Activated CD8-positive, alpha-beta memory T cell treated with anti-CD3 and anti-CD28 coated beads, Interleukin-2, amount 10 ng/mL, durations not matched to agents 7 days and 5 days (primary cell): ENCODE data around the gene ACO1. TPM values are rescaled to one million over a fixed set of nuclear protein-coding genes. Genes with fewer than 3 reads are reported as not detected.

Experiments
- ATAC-seq: fragments of 150-1000 bp; cut with Tn5 transposase; one replicate; pipeline ENCODE4 v1.10.0; 2021; ENCODE audit warnings: moderate library complexity
- CTCF ChIA-PET: fragments of 350-600 bp; sonication (Branson Sonifier 250); formaldehyde crosslinking; loops from one replicate; lab custom pipeline; 2021; ENCODE audit warnings: antibody characterized with exemption; lab: Charles Lee
- DNase-seq: peaks from one replicate; pipeline ENCODE4 v3.0.0-alpha.2; 2020
- H3K27ac Mint-ChIP-seq: one replicate; pipeline ENCODE4 v1.8.0; 2021; ENCODE audit warnings: mild to moderate bottlenecking, mixed read lengths
- H3K27me3 Mint-ChIP-seq: one replicate; pipeline ENCODE4 v1.8.0; 2021; ENCODE audit warnings: mixed read lengths
- H3K36me3 Mint-ChIP-seq: one replicate; pipeline ENCODE4 v1.8.0; 2021; ENCODE audit warnings: mild to moderate bottlenecking, mixed read lengths
- H3K4me1 Mint-ChIP-seq: one replicate; pipeline ENCODE4 v1.8.0; 2021; ENCODE audit warnings: mixed read lengths
- H3K4me3 Mint-ChIP-seq: one replicate; pipeline ENCODE4 v1.8.0; 2021; ENCODE audit warnings: mild to moderate bottlenecking, moderate library complexity, mixed read lengths
- H3K9me3 Mint-ChIP-seq: one replicate; pipeline ENCODE4 v1.8.0; 2022; ENCODE audit warnings: low read depth, mixed read lengths
- total RNA-seq, 2 experiments: library from RNA; stranded (reverse); gene quantifications; one replicate each; pipeline ENCODE4 v1.2.3, GENCODE V29; 2021

Gene ACO1
- total RNA-seq, 2 experiments from 2014 or later: 7.0 to 9.9 TPM

GRCh38 chr9:32360983-32361673 is 23.3 kb upstream of the ACO1 start:
- ATAC-seq: peak; percentile 47
- Mint-ChIP-seq H3K4me1 (no peaks in the 10 kb centered on the region), H3K4me3 (no peak overlapping the region), H3K27me3 (peaks cover 17% of the 10 kb centered on the region), H3K36me3 (no peaks in the 10 kb centered on the region), H3K9me3 (no peaks in the 10 kb centered on the region), H3K27ac (no peak overlapping the region)
- no peak for DNase-seq
- CTCF ChIA-PET: no interaction called here

- Mint-ChIP-seq H3K4me1 (no peaks in the 10 kb centered on the region), H3K27me3 (no peaks in the 10 kb centered on the region), H3K27ac (no peak overlapping the region), H3K9me3 (peaks cover 3% of the 10 kb centered on the region), H3K4me3 (no peak overlapping the region), H3K36me3 (no peaks in the 10 kb centered on the region)
- CTCF ChIA-PET: no interaction called here
- no peak for ATAC-seq
- no peak for DNase-seq
Measured at GRCh38 chr9:32371279-32371678, 13.2 kb upstream of the ACO1 start.

- H3K36me3 Mint-ChIP-seq: no peaks in the 10 kb centered on the region
- CTCF ChIA-PET: no interaction called here
- H3K4me1 Mint-ChIP-seq: no peaks in the 10 kb centered on the region
- peaks cover 3% of the 10 kb centered on the region for H3K9me3 Mint-ChIP-seq
- no peak overlapping the region for H3K4me3 Mint-ChIP-seq
- H3K27ac Mint-ChIP-seq: no peak overlapping the region
- ATAC-seq (no peak), DNase-seq (no peak)
- no peaks in the 10 kb centered on the region for H3K27me3 Mint-ChIP-seq
Measured at GRCh38 chr9:32371679-32372078, 12.8 kb upstream of the ACO1 start.

DNA sequence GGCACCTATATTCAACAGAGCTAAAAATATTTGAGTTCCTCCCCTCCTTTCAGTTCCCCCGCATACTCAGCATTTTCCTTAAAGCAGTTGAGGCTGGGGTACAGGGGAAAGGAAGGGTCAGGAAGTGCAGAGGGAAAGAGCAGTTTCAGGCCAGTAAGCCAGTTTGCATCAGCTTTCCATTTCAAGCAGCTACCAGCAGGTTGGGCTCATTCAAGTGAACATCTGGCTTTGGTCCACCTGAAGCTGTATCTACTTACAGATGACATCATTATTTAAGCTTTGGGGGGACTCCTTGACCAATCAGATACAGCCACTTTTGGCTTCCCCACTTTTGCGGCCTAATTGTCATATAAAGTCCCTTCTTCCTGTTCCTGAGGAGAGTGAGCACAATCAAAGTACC is 8.2 kb upstream of the ACO1 start:
- DNase-seq (no peak), ATAC-seq (no peak)
- Mint-ChIP-seq H3K27ac (no peak overlapping the region), H3K4me1 (peaks cover 10% of the 10 kb centered on the region), H3K36me3 (no peaks in the 10 kb centered on the region), H3K4me3 (no peak overlapping the region), H3K9me3 (no peaks in the 10 kb centered on the region), H3K27me3 (peaks cover 12% of the 10 kb centered on the region)
- CTCF ChIA-PET: interaction anchor here (0.6 to 7.4 kb wide), 4 partner anchors 201 to 593 kb away, joined by 3 to 454 read pairs (median 40); partner anchors contain the start of gene NDUFB6

DNA sequence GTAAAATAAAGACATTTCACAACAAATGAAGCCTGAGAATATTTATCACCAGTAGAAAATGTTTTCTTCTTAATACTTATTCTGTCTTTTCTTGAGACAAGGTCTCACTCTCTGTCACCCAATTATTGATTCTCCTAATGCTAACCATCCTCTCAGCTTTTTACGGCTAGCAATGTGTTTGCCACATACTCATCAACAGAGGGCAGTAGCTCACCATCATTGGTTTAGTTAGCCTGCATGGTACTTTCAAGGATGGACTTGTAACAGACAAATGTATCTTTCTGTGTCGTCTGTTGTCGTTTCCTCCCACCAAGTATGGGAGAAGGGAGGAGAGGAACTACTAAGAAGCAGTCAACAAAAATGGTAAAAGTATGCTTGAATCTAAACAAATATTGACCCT is 5.9 kb upstream of the ACO1 start:
- no peaks in the 10 kb centered on the region for H3K9me3 Mint-ChIP-seq
- peak; percentile 86 for ATAC-seq
- H3K27me3 Mint-ChIP-seq: peaks cover 32% of the 10 kb centered on the region
- no peaks in the 10 kb centered on the region for H3K36me3 Mint-ChIP-seq
- CTCF ChIA-PET: interaction anchor here (0.5 to 7.4 kb wide), 40 partner anchors 9 to 646 kb away, joined by 3 to 454 read pairs (median 4); partner anchors contain the start of genes NDUFB6, RIGI, SMIM27 and TOPORS
- H3K4me3 Mint-ChIP-seq: peak overlapping the region; percentile 25
- no peak overlapping the region for H3K27ac Mint-ChIP-seq
- H3K4me1 Mint-ChIP-seq: peaks cover 11% of the 10 kb centered on the region
- peak; percentile 49 for DNase-seq

- no peak overlapping the region for H3K27ac Mint-ChIP-seq
- H3K4me3 Mint-ChIP-seq: peak overlapping the region; percentile 2
Measured at GRCh38 chr9:32378993-32379729, 5.3 kb upstream of the ACO1 start.

DNA sequence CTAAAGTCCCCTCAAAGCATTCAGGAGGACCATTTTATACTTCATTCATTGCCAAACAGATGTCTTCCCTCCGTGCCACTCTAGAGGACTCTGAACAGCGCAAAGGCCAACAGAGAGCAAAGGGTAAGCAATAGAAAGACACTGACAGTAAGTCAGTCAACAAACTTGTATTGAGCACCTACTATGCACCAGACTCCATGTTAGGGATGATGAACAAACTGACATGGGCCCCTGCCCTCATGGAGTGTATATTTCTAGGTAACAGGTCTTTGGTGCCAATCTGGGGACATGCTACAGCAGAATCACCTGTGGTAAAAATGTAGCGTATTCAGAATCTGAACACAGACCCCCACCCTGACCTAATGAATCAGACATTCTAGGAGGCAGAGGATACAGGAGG is 3.5 kb upstream of the ACO1 start:
- CTCF ChIA-PET: interaction anchor here (1.0 to 7.4 kb wide), 11 partner anchors 16 to 595 kb away, joined by 3 to 454 read pairs (median 12); partner anchors contain the start of genes NDUFB6 and RIGI
- no peak overlapping the region for H3K27ac Mint-ChIP-seq
- no peaks in the 10 kb centered on the region for H3K9me3 Mint-ChIP-seq
- H3K4me1 Mint-ChIP-seq: peaks cover 26% of the 10 kb centered on the region
- H3K36me3 Mint-ChIP-seq: no peaks in the 10 kb centered on the region
- H3K27me3 Mint-ChIP-seq: peaks cover 36% of the 10 kb centered on the region
- no peak overlapping the region for H3K4me3 Mint-ChIP-seq
- ATAC-seq (no peak), DNase-seq (no peak)

More at GRCh38 chr9:32378993-32379729, 5.3 kb upstream of the ACO1 start:
- DNase-seq: peak; percentile 64
- ATAC-seq: peak; percentile 82
- CTCF ChIA-PET: interaction anchor here (0.6 to 7.4 kb wide), 45 partner anchors 10 to 645 kb away, joined by 3 to 454 read pairs (median 4); partner anchors contain the start of genes NDUFB6 and RIGI
- H3K4me1 Mint-ChIP-seq: peaks cover 15% of the 10 kb centered on the region
- H3K36me3 Mint-ChIP-seq: no peaks in the 10 kb centered on the region
- no peaks in the 10 kb centered on the region for H3K9me3 Mint-ChIP-seq
- H3K27me3 Mint-ChIP-seq: peaks cover 36% of the 10 kb centered on the region

GRCh38 chr9:32382565-32383320 is 1.7 kb upstream of the ACO1 start:
- H3K27ac Mint-ChIP-seq: no peak overlapping the region
- DNase-seq (no peak), ATAC-seq (no peak)
- no peak overlapping the region for H3K4me3 Mint-ChIP-seq
- no peaks in the 10 kb centered on the region for H3K36me3 Mint-ChIP-seq
- peaks cover 30% of the 10 kb centered on the region for H3K4me1 Mint-ChIP-seq
- no peaks in the 10 kb centered on the region for H3K9me3 Mint-ChIP-seq
- H3K27me3 Mint-ChIP-seq: peaks cover 36% of the 10 kb centered on the region
- CTCF ChIA-PET: interaction anchor here (1.2 to 5.3 kb wide), 5 partner anchors 143 to 206 kb away, joined by 5 to 83 read pairs (median 9); partner anchors contain the start of genes NDUFB6 and RIGI

DNA sequence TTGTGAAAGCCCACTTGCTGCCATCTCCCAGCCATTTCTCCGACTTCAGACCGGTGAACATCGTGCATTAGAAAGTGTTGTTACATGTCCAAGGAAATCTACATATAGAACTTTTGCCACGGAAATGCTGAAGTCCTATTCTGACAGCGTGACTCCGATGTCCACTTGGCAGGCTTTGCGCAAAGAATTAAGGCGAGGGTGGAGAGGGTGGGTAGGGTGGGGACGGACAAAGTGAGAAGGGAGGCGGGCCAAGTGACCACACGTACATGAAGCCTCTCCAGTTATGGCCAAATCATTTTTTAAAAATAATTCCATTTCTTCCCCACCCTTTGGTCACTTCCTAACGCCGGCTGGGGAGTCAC is 460 bp upstream of the ACO1 start:
- Mint-ChIP-seq H3K4me3 (peak overlapping the region; percentile 73), H3K4me1 (peaks cover 25% of the 10 kb centered on the region), H3K27me3 (peaks cover 36% of the 10 kb centered on the region), H3K27ac (no peak overlapping the region), H3K36me3 (no peaks in the 10 kb centered on the region), H3K9me3 (no peaks in the 10 kb centered on the region)
- CTCF ChIA-PET: interaction anchor here (0.7 to 5.3 kb wide), 6 partner anchors 48 to 195 kb away, joined by 3 to 83 read pairs (median 8); partner anchors contain the start of genes NDUFB6 and RIGI
- DNase-seq (no peak), ATAC-seq (peak; percentile 1)

GRCh38 chr9:32385152-32385884 is 875 bp downstream of the ACO1 start:
- no peak for ATAC-seq
- peaks cover 29% of the 10 kb centered on the region for H3K27me3 Mint-ChIP-seq
- H3K4me3 Mint-ChIP-seq: peak overlapping the region; percentile 76
- H3K27ac Mint-ChIP-seq: no peak overlapping the region
- CTCF ChIA-PET: interaction anchor here (0.6 to 5.3 kb wide), 6 partner anchors 58 to 889 kb away, joined by 3 to 83 read pairs (median 8); partner anchors contain the start of genes NDUFB6 and RIGI
- H3K9me3 Mint-ChIP-seq: no peaks in the 10 kb centered on the region
- no peak for DNase-seq
- H3K36me3 Mint-ChIP-seq: no peaks in the 10 kb centered on the region
- H3K4me1 Mint-ChIP-seq: peaks cover 20% of the 10 kb centered on the region

GRCh38 chr9:32385885-32386283 is 1.4 kb downstream of the ACO1 start:
- H3K4me1 Mint-ChIP-seq: peaks cover 20% of the 10 kb centered on the region
- H3K4me3 Mint-ChIP-seq: no peak overlapping the region
- H3K9me3 Mint-ChIP-seq: no peaks in the 10 kb centered on the region
- ATAC-seq (no peak), DNase-seq (no peak)
- peaks cover 26% of the 10 kb centered on the region for H3K27me3 Mint-ChIP-seq
- CTCF ChIA-PET: interaction anchor here (1.1 to 5.3 kb wide), 3 partner anchors 104 to 193 kb away, joined by 3 to 83 read pairs (median 22); partner anchors contain the start of gene NDUFB6
- no peak overlapping the region for H3K27ac Mint-ChIP-seq
- no peaks in the 10 kb centered on the region for H3K36me3 Mint-ChIP-seq

- Mint-ChIP-seq H3K4me1 (peaks cover 20% of the 10 kb centered on the region), H3K27ac (no peak overlapping the region), H3K4me3 (no peak overlapping the region), H3K9me3 (no peaks in the 10 kb centered on the region), H3K27me3 (peaks cover 15% of the 10 kb centered on the region), H3K36me3 (no peaks in the 10 kb centered on the region)
- DNase-seq (no peak), ATAC-seq (no peak)
- CTCF ChIA-PET: interaction anchor here (5.4 kb wide), 1 partner anchor 9 kb away, joined by 23 read pairs; no protein-coding TSS in a partner anchor
Measured at GRCh38 chr9:32387256-32387655, 2.8 kb downstream of the ACO1 start.
